Measurements from ENCODE around the gene SLC22A14. TPM values are rescaled to one million over a fixed set of nuclear protein-coding genes. Genes with fewer than 3 reads are reported as not detected.

The SLC22A14 gene
- total and polyA plus RNA-seq, 9 of the 15 experiments (the other 6 are each of a cell fraction or from before 2014, with no cell fraction given), result 0.03 to 0.07 TPM; not detected in 7

- TF ChIP-seq ZNF224 (CRISPR knock-in tag; IDR thresholded peaks at IDR 0.05), result no peak
- 0 out of 2 replicates have a peak, but pooled peaks have one; percentile 16 for TF ChIP-seq CREB3 (tag; conservative IDR thresholded peaks at IDR 0.05; ENCODE audit: low read depth)
- no peak for TF ChIP-seq ZBTB49 (CRISPR knock-in tag; IDR thresholded peaks at IDR 0.05; ENCODE audit: borderline replicate concordance)
- TF ChIP-seq SPI1 (IDR thresholded peaks at IDR 0.05; ENCODE audit: borderline replicate concordance, low read depth, low read length), result no peak
- no peak for TF ChIP-seq EP300 (IDR thresholded peaks at IDR 0.05; ENCODE audit: low read length)
- TF ChIP-seq ZBTB9 (CRISPR knock-in tag; IDR thresholded peaks at IDR 0.05), result no peak; the same call in 1 of the 2 replicates
- TF ChIP-seq ZNF311 (CRISPR knock-in tag; IDR thresholded peaks at IDR 0.05), result peak; percentile 36; the same call in 1 of the 2 replicates
- TF ChIP-seq GTF2F1 (IDR thresholded peaks at IDR 0.05; ENCODE audit: low read depth, low read length), result no peak; the same call in 1 of the 2 replicates
- TF ChIP-seq DNMT1 (IDR thresholded peaks at IDR 0.05), result no peak
- TF ChIP-seq HNRNPLL (IDR thresholded peaks at IDR 0.05; ENCODE audit: low read depth, low read length, poor library complexity, severe bottlenecking), result no peak
- no peak for TF ChIP-seq PHB2 (IDR thresholded peaks at IDR 0.05; ENCODE audit: low read depth)
- TF ChIP-seq RNF2 (IDR thresholded peaks at IDR 0.05), result peak; percentile 89
- no peak for TF ChIP-seq MCM2 (IDR thresholded peaks at IDR 0.05; ENCODE audit: low read depth)
- TF ChIP-seq E2F8 (IDR thresholded peaks at IDR 0.05; ENCODE audit: low read depth, partially characterized antibody), result peak; percentile 91
- no peak for TF ChIP-seq HIVEP1 (CRISPR knock-in tag; IDR thresholded peaks at IDR 0.05)
- TF ChIP-seq GABPA (tag; conservative IDR thresholded peaks at IDR 0.05; ENCODE audit: low read depth), result peak; percentile 80
- TF ChIP-seq HNRNPK (IDR thresholded peaks at IDR 0.05; ENCODE audit: low read depth, low read length, poor library complexity, severe bottlenecking), result no peak
- TF ChIP-seq ZSCAN29 (IDR thresholded peaks at IDR 0.05), result no peak
- peak; percentile 91 for TF ChIP-seq U2AF1 (optimal IDR thresholded peaks at IDR 0.05; ENCODE audit: low read depth, low read length)
- no peak for TF ChIP-seq ZNF217 (CRISPR knock-in tag; IDR thresholded peaks at IDR 0.05)
- peak; percentile 55; the same call in 1 of the 2 replicates for TF ChIP-seq ZNF263 (CRISPR knock-in tag; IDR thresholded peaks at IDR 0.05; ENCODE audit: borderline replicate concordance)
These were observed 64.7 kb downstream of the SLC22A14 start, which contains the start of gene XYLB (continued) for GRCh38 chr3:38346587-38347410.

Measured in K562 (cell line).